K562 (cell line): ENCODE data around the gene TMEM222. TPM values are rescaled to one million over a fixed set of nuclear protein-coding genes. Genes with fewer than 3 reads are reported as not detected.

Experiments
- ATAC-seq: fragments of 200-7000 bp; cut with Tn5 transposase; 3 replicates; pipeline ENCODE4 v1.9.1; 2020; ENCODE audit warnings: moderate library complexity
- BruUV-seq: library from RNA; stranded (reverse); fragments of 400-500 nt; replicated peaks from 2 replicates; lab custom pipeline; 2021; lab: Mats Ljungman, UMichigan
- CTCF ChIA-PET: fragments of 300-600 bp; formaldehyde crosslinking; extraction: SDS; loops from one replicate; lab custom pipeline; 2021; ENCODE audit warnings: low intra/inter-chr PET ratio; lab: Yijun Ruan, JAX
- POLR2A ChIA-PET: fragments of 300-600, 350-650 bp; sonication (Branson Sonifier 250); formaldehyde crosslinking; extraction: SDS; loops from one replicate; lab custom pipeline; 2021; ENCODE audit warnings: antibody characterized with exemption, inconsistent platforms; lab: Yijun Ruan, JAX
- DNase-seq, 4 experiments: peaks; one replicate each; pipeline versions ENCODE4 v3.0.0 to v3.0.0-alpha.2; 2011 to 2018; ENCODE audit warnings: low spot score in 3 of 4, mixed read lengths in 3 of 4; ENCODE audit errors: extremely low read depth in 1 of 4
- FAIRE-seq: peaks from 2 replicates; lab custom pipeline; 2011; peaks lifted over from hg19 to GRCh38; lab: Jason Lieb, UNC
- H2AFZ ChIP-seq: 2 replicates; pipeline ENCODE4 v1.6.0; 2011; ENCODE audit warnings: low read depth, low read length, control low read depth, inconsistent platforms
- H3K27ac ChIP-seq: fragments of 200-600 bp; 3 replicates; pipeline ENCODE4 v1.8.0; 2011; ENCODE audit warnings: low read depth, mild to moderate bottlenecking, control low read depth, inconsistent platforms, low read length, moderate library complexity, mixed read lengths; ENCODE audit errors: extremely low read depth
- H3K27me3 ChIP-seq, 2 experiments: fragments of 300-600 bp in 1 of 2; 2 replicates in 1 of 2; 3 replicates in 1 of 2; pipeline versions ENCODE4 v1.6.0 to v1.8.0; 2011; ENCODE audit warnings: inconsistent platforms in 2 of 2, low read length in 2 of 2, mild to moderate bottlenecking in 1 of 2, mixed read lengths in 1 of 2, moderate library complexity in 1 of 2; ENCODE audit not compliant: control insufficient read depth in 2 of 2, insufficient read depth in 2 of 2
- H3K36me3 ChIP-seq: fragments of 300-600 bp; 3 replicates; pipeline ENCODE4 v1.8.0; 2011; ENCODE audit warnings: mild to moderate bottlenecking, low read length, inconsistent platforms; ENCODE audit not compliant: control insufficient read depth, insufficient read depth
- H3K4me1 ChIP-seq, 2 experiments: fragments of 200-600 bp in 1 of 2; replicated peaks in 1 of 2; 2 replicates in 1 of 2; 3 replicates in 1 of 2; pipeline versions ENCODE4 v1.5.1 to v1.8.0; 2011; ENCODE audit warnings: inconsistent platforms in 2 of 2, low read length in 2 of 2, mild to moderate bottlenecking in 1 of 2, mixed read lengths in 1 of 2, moderate library complexity in 1 of 2; ENCODE audit not compliant: control insufficient read depth in 2 of 2, insufficient read depth in 2 of 2
- H3K4me2 ChIP-seq: 2 replicates; pipeline ENCODE4 v1.6.1; 2011; ENCODE audit warnings: low read length, control low read depth, inconsistent platforms, mixed read lengths; ENCODE audit not compliant: insufficient read depth
- H3K4me3 ChIP-seq: fragments of 200-600 bp; sonication (generic), shearing (Covaris generic); 2 replicates; pipeline ENCODE4 v1.5.1; 2016; ENCODE audit warnings: control low read depth, inconsistent platforms
- H3K79me2 ChIP-seq: fragments of 200-600 bp; 3 replicates; pipeline ENCODE4 v1.8.0; 2011; ENCODE audit warnings: low read length, inconsistent platforms; ENCODE audit not compliant: control insufficient read depth, insufficient read depth
- H3K9ac ChIP-seq, 2 experiments: 2 replicates each; pipeline versions ENCODE4 v1.6.0 to v1.6.1; 2011; ENCODE audit warnings: low read depth in 2 of 2, low read length in 2 of 2, control low read depth in 1 of 2, inconsistent platforms in 1 of 2, mild to moderate bottlenecking in 1 of 2, mixed read lengths in 1 of 2; ENCODE audit not compliant: insufficient read depth in 1 of 2
- H3K9me1 ChIP-seq: one replicate; pipeline ENCODE4 v1.6.0; 2011; ENCODE audit warnings: inconsistent platforms, mild to moderate bottlenecking, low read length, moderate library complexity; ENCODE audit not compliant: control insufficient read depth, insufficient read depth
- H3K9me3 ChIP-seq: replicated peaks from 2 replicates; pipeline ENCODE4 v1.5.1; 2011; ENCODE audit warnings: low read depth, low read length, inconsistent platforms; ENCODE audit not compliant: control insufficient read depth, insufficient read depth
- H4K20me1 ChIP-seq: replicated peaks from 2 replicates; pipeline ENCODE4 v1.6.1; 2011; ENCODE audit warnings: low read length, inconsistent platforms, mixed read lengths; ENCODE audit not compliant: control insufficient read depth, insufficient read depth
- CEBPG ChIP-seq, 3 experiments: fragments of 200-800 bp in 1 of 3; sonication (Bioruptor generic) in 1 of 3; sonication (generic) in 1 of 3; formaldehyde crosslinking in 1 of 3; IDR thresholded peaks in 2 of 3; conservative IDR thresholded peaks in 1 of 3; 2 replicates each; pipeline versions ENCODE4 v1.6.1 to v1.8.0; 2016 to 2022; ENCODE audit warnings: missing compliant biosample characterization in 2 of 3, missing genetic modification characterization in 2 of 3, mild to moderate bottlenecking in 1 of 3, missing genetic modification reagents in 1 of 3
- PCBP2 ChIP-seq: fragments of 200-400 bp; formaldehyde crosslinking; IDR thresholded peaks from 2 replicates; pipeline ENCODE4 v1.6.1; 2018; ENCODE audit warnings: low read length, low read depth, mild to moderate bottlenecking, moderate library complexity; ENCODE audit not compliant: poor library complexity, severe bottlenecking
- PTTG1 ChIP-seq: fragments of 450-650 bp; IDR thresholded peaks from 2 replicates; pipeline ENCODE4 v1.6.1; 2016; ENCODE audit warnings: low read depth, mild to moderate bottlenecking, missing genetic modification characterization, missing compliant biosample characterization
- RBM14 ChIP-seq: fragments of 200-400 bp; formaldehyde crosslinking; IDR thresholded peaks from 2 replicates; pipeline ENCODE4 v1.6.1; 2018; ENCODE audit warnings: low read depth, mild to moderate bottlenecking, low read length, moderate library complexity, borderline replicate concordance; ENCODE audit not compliant: insufficient read depth
- ZNF140 ChIP-seq: fragments of 250-450 bp; sonication (Bioruptor Pico); IDR thresholded peaks from 2 replicates; pipeline ENCODE4 v1.8.0; 2021; ENCODE audit warnings: moderate library complexity, mild to moderate bottlenecking, inconsistent platforms
- ZNF184 ChIP-seq: sonication (generic); formaldehyde crosslinking; IDR thresholded peaks from 2 replicates; pipeline ENCODE4 v1.5.0; 2020; ENCODE audit warnings: missing genetic modification reagents
- WGBS: fragments of 100-300 bp; shearing (Covaris generic); methylation state at CpG from one replicate; pipeline ENCODE4 v1.1.6; 2016; ENCODE audit warnings: low coverage, mixed read lengths; ENCODE audit not compliant: insufficient coverage; ENCODE audit errors: missing lambda C conversion rate; 5-methylcytosine and 5-hydroxymethylcytosine counted together
- in situ Hi-C: fragments of 300-500 bp; cut with MboI; formaldehyde crosslinking; loops from 4 replicates; pipeline ENCODE4 v1.15.0; 2018; ENCODE audit warnings: inconsistent platforms, mixed read lengths
- intact Hi-C: fragments of 100-400 bp; cut with micrococcal nuclease; formaldehyde crosslinking; loops from 2 replicates; pipeline ENCODE4 v1.14.2; 2022
- polyA plus RNA-seq, 8 experiments: library from polyadenylated mRNA; depleted of rRNA in 4 of 8; stranded (reverse) in 5 of 8; unstranded in 3 of 8; fragments of >200 nt; fragmentation: Nextera tagmentation in 2 of 8; fragmentation: Illumina TruSeq in 1 of 8; extraction: Ambion mirVana in 2 of 8; extraction: Trizol in 1 of 8; gene quantifications; 2 replicates each; pipeline versions ENCODE4 v1.2.1 to v1.2.3, GENCODE V29; 2011 to 2014; ENCODE audit warnings: inconsistent platforms in 1 of 8, missing spikeins in 1 of 8
- total RNA-seq, 7 experiments: library from RNA; depleted of rRNA in 6 of 7; stranded (reverse); fragments of >200 nt in 6 of 7; fragmentation: Illumina TruSeq in 2 of 7; extraction: Trizol in 2 of 7; gene quantifications; 2 replicates each; pipeline versions ENCODE4 v1.2.1 to v1.2.3, GENCODE V29; 2011 to 2021; ENCODE audit warnings: low replicate concordance in 1 of 7

Gene TMEM222
- total and polyA plus RNA-seq, 9 of the 15 experiments (the other 6 are each of a cell fraction or from before 2014, with no cell fraction given), result 6.9 to 48.0 (median 32.8) TPM

- H3K9me3 ChIP-seq, result no peaks in the 10 kb centered on the region
- intact Hi-C loops, result no loop called here
- no peaks in the 10 kb centered on the region for H3K27me3 ChIP-seq
- BruUV-seq, result no TSS peak
- H3K4me1 ChIP-seq, result peaks cover 0 to 8% of the 10 kb centered on the region in 2 experiments; a peak in 1 of 5 replicates
- POLR2A ChIA-PET, result interaction anchor here (0.7 to 0.9 kb wide), 2 partner anchors 19 to 25 kb away, joined by 3 read pairs; no protein-coding TSS in a partner anchor
- DNase-seq (no peak), ATAC-seq (peak; percentile 32), FAIRE-seq (no peak)
- H2AFZ ChIP-seq, result no peak overlapping the region
- no peak overlapping the region for H3K4me2 ChIP-seq
- no peak overlapping the region for H3K27ac ChIP-seq
- no peaks in the 10 kb centered on the region for H4K20me1 ChIP-seq
- no peaks in the 10 kb centered on the region for H3K9me1 ChIP-seq
- 68% methylated on average over 6 of the region's 6 CpGs for WGBS
- peak; percentile 46; the same call in 1 of the 2 replicates for TF ChIP-seq CEBPG (CRISPR knock-in tag; IDR thresholded peaks at IDR 0.05)
- TF ChIP-seq CEBPG (tag; conservative IDR thresholded peaks at IDR 0.05 in 1 of 2, IDR thresholded peaks at IDR 0.05 in 1 of 2), result no peak
- no peak for TF ChIP-seq ZNF184
- no peak for TF ChIP-seq ZNF140
- no peak for TF ChIP-seq RBM14
- no peak for TF ChIP-seq PCBP2
- TF ChIP-seq PTTG1 (tag), result no peak
- H3K4me3 ChIP-seq, result no peak overlapping the region
- no peaks in the 10 kb centered on the region for H3K79me2 ChIP-seq
- in situ Hi-C loops, result no loop called here
- CTCF ChIA-PET, result interaction anchor here (0.7 to 1.5 kb wide), 2 partner anchors 87 to 352 kb away, joined by 3 to 4 read pairs; no protein-coding TSS in a partner anchor
- H3K9ac ChIP-seq, result peak overlapping the region in 1 of 2 experiments; percentile 32; a peak in 1 of 4 replicates
- H3K36me3 ChIP-seq, result no peaks in the 10 kb centered on the region
Observed at GRCh38 chr1:27307874-27308598, 13.9 kb upstream of the TMEM222 start.
